ENCODE results near the gene USP5. TPM values are rescaled to one million over a fixed set of nuclear protein-coding genes. Genes with fewer than 3 reads are reported as not detected.
A peak's percentile ranks its signal among the peaks of the same experiment; 100 is the strongest.
"Not testable (repeated sequence)": the region's sequence is repeated elsewhere in the genome, so short reads cannot be mapped to it uniquely, and the experiment has no call there.

USP5 gene
- total and polyA plus RNA-seq, 8 donors: 20.9 to 69.4 (median 32.4) TPM

- intact Hi-C loops (cut with DNase I; ENCODE audit: low total_unique reads): no loop called here
- peak; percentile 45 to 69 for DNase-seq
- TF ChIP-seq POLR2A (IDR thresholded peaks at IDR 0.05) (no peak), CTCF (IDR thresholded peaks at IDR 0.05) (no peak), POLR2AphosphoS5 (IDR thresholded peaks at IDR 0.05) (peak in 2 of 3 donors; percentile 24 to 64)
- Histone ChIP-seq H3K36me3 (peaks cover 16 to 34% (median 28%) of the 10 kb centered on the region in 4 donors), H3K4me3 (peak overlapping the region; percentile 69 to 84 (median 77)), H3K27ac (peak overlapping the region; percentile 31 to 98 (median 88)), H3K9me3 (no peaks in the 10 kb centered on the region), H3K27me3 (no peaks in the 10 kb centered on the region), H3K4me1 (peaks cover 37 to 73% (median 72%) of the 10 kb centered on the region in 4 donors)
- 52 to 66% (median 56%) methylated on average over 11 to 12 of the region's 12 CpGs for WGBS, 5 donors
These were observed 19.4 kb downstream of the USP5 start for GRCh38 chr12:6871052-6871957.

- Histone ChIP-seq H3K27me3 (no peaks in the 10 kb centered on the region), H3K36me3 (peaks cover 16 to 34% (median 30%) of the 10 kb centered on the region in 4 donors), H3K27ac (peak overlapping the region; percentile 87 to 98 (median 88)), H3K9me3 (no peaks in the 10 kb centered on the region), H3K4me3 (peak overlapping the region; percentile 69 to 84 (median 77)), H3K4me1 (peaks cover 31 to 65% (median 63%) of the 10 kb centered on the region in 4 donors)
- peak; percentile 88 to 95 for DNase-seq
- WGBS, 5 donors: 0 to 2% (median 0%) methylated on average over 25 to 40 of the region's 40 CpGs
- peak in 5 of 7 experiments; percentile 75 to 96 (median 89) for TF ChIP-seq CTCF (IDR thresholded peaks at IDR 0.05)
- peak in 2 of 3 donors; percentile 63 to 82 for TF ChIP-seq POLR2AphosphoS5 (IDR thresholded peaks at IDR 0.05)
- TF ChIP-seq POLR2A (IDR thresholded peaks at IDR 0.05): no peak
- no peak for TF ChIP-seq EP300 (IDR thresholded peaks at IDR 0.05)
- intact Hi-C loops (cut with DNase I; ENCODE audit: low total_unique reads): no loop called here
These were observed 20.4 kb downstream of the USP5 start for GRCh38 chr12:6872073-6873048.

DNA sequence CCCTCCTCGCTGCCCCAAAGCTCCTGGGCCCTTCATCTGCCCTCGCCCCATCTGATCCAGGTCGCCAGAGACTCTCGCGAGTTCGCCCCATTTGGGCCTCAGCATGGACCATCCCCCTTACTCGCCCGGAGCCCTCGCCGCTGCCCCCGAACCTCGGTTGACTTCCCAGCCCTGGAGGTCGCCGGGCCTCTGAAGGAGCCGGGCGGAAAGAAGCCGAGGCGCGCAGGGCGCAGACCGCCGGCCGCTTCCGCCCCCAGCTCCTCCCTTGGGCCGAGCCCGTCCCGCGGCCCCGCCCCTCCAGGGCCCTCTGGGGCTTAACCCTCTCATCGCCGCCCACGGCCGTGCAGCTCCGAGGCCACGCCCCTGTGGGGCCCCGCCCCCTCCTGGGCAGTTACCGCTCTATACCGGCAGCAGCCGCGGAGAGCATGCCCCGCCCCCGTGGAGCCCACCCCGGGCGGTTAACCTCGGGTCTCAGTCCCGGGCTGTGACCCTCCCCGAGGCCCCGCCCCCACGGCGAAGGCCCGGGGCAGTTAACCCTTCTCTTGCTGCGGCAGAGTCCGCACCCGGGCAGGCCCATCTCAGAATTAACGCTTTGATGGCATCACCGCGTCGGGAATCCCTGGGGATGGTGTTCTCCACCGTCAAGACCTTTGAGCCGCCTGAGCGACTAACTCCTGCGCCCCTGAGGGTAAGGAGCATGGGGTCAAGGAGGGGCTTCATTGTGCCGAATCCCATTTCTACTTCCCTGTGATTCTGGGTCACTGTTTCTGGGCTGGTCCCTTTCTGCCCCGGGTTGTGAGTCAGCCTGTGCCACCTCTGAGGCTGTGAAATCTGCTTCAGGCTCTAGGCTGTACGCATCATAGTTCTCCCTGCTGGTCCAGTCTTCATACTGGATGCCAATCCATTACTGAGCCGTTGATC is 21.4 kb downstream of the USP5 start, which contains the start of gene SPSB2:
SPSB2 (minus strand) TSS at position 210 of the 921 bp plus-strand sequence. CDS start 402 bp downstream, outside the sequence.
- intact Hi-C loops (cut with DNase I; ENCODE audit: low total_unique reads): no loop called here
- DNase-seq: peak; percentile 99
- 0 to 2% (median 1%) methylated on average over 30 to 65 of the region's 66 CpGs for WGBS, 5 donors
- Histone ChIP-seq H3K4me3 (peak within 1 kb of the TSS; percentile 69 to 84 (median 77)), H3K27me3 (no peaks in the 10 kb centered on the region), H3K9me3 (no peaks in the 10 kb centered on the region), H3K27ac (peak within 1 kb of the TSS; percentile 87 to 98 (median 88)), H3K36me3 (peaks cover 16 to 34% (median 30%) of the 10 kb centered on the region in 4 donors), H3K4me1 (peaks cover 30 to 60% (median 56%) of the 10 kb centered on the region in 4 donors)
- TF ChIP-seq POLR2AphosphoS5 (IDR thresholded peaks at IDR 0.05): peak; percentile 35 to 89 (median 71)
- TF ChIP-seq CTCF (IDR thresholded peaks at IDR 0.05): no peak

DNA sequence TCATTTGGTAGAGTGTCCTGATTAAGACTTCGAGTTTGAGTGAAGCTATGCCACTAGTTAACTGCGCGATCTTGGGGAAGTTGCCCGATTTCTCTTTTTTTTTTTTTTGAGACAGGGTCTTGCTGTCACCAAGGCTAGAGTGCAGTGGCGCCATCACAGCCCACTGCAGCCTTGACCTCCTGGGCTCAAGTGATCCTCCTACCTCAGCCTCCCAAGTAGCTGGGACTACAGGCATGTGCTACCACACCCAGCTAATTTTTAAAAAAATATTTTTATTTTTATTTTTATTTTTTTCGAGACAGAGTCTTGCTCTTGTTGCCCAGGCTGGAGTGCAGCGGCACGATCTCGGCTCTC is 22.0 kb downstream of the USP5 start:
- 41 to 55% (median 51%) methylated on average over 9 of the region's 9 CpGs for WGBS, 5 donors
- H3K36me3 ChIP-seq: peaks cover 16 to 33% (median 30%) of the 10 kb centered on the region in 4 donors
- peak overlapping the region; percentile 87 to 98 (median 88) for H3K27ac ChIP-seq
- DNase-seq; H3K9me3 ChIP-seq; H3K27me3 ChIP-seq; intact Hi-C loops (cut with DNase I; ENCODE audit: low total_unique reads): not testable (repeated sequence)
- peak overlapping the region; percentile 69 to 84 (median 77) for H3K4me3 ChIP-seq
- peaks cover 23 to 54% (median 49%) of the 10 kb centered on the region in 4 donors for H3K4me1 ChIP-seq

DNA sequence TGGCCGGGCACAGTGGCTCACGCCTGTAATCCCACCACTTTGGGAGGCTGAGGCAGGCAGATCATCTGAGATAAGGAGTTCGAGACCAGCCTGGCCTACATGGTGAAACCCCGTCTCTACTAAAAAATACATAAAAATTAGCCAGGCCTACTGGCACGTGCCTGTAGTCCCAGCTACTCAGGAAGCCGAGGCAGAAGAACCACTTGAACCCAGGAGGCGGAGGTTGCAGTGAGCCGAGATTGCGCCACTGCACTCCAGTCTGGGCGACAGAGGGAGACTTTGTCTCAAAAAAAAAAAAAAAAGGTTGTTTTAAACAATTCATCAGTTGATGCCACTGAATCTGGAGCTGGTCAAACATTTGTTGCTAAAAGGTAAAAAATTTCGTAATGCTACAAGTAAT is 27.9 kb downstream of the USP5 start:
- WGBS, 5 donors: 81 to 94% (median 88%) methylated on average over 11 of the region's 11 CpGs
- Histone ChIP-seq H3K27ac (peak overlapping the region in 4 of 5 donors; percentile 38 to 72 (median 48)), H3K4me1 (peaks cover 0 to 18% (median 4%) of the 10 kb centered on the region in 4 donors), H3K36me3 (peaks cover 3 to 31% (median 27%) of the 10 kb centered on the region in 4 donors)
- H3K9me3 ChIP-seq; H3K4me3 ChIP-seq; intact Hi-C loops (cut with DNase I; ENCODE audit: low total_unique reads); H3K27me3 ChIP-seq; DNase-seq: not testable (repeated sequence)

Data from stomach (tissue), 9 donors.